SU-DHL-6 (cell line): Measurements from ENCODE around the gene SYNGR2.

Experiments used
- H2AFZ ChIP-seq: fragments of 200-600 bp; sonication (generic); 2 replicates; pipeline ENCODE4 v1.6.1; 2014; ENCODE audit warnings: low read depth, mild to moderate bottlenecking, moderate library complexity, mixed read lengths, antibody characterized with exemption, low read length; ENCODE audit not compliant: severe bottlenecking
- H3F3A ChIP-seq: fragments of 200-600 bp; shearing (Covaris generic); 2 replicates; pipeline ENCODE4 v1.6.0; 2016; ENCODE audit warnings: antibody characterized with exemption, mild to moderate bottlenecking; ENCODE audit not compliant: insufficient read depth
- H3K27ac ChIP-seq: fragments of 200-600 bp; sonication (generic); 2 replicates; pipeline ENCODE4 v1.5.1; 2016; ENCODE audit warnings: low read depth, mild to moderate bottlenecking, low read length, moderate library complexity, mixed read lengths
- H3K27me3 ChIP-seq: fragments of 200-600 bp; sonication (generic), shearing (Covaris generic); 2 replicates; pipeline ENCODE4 v1.6.0; 2014; ENCODE audit warnings: mild to moderate bottlenecking, low read length
- H3K36me3 ChIP-seq: fragments of 200-600 bp; sonication (generic); 2 replicates; pipeline ENCODE4 v1.6.1; 2014; ENCODE audit warnings: mild to moderate bottlenecking, low read length, mixed read lengths
- H3K4me2 ChIP-seq: fragments of 300-600, 200-600 bp; shearing (Covaris generic), sonication (generic); 2 replicates; pipeline ENCODE4 v1.6.0; 2014; ENCODE audit warnings: low read length, low read depth, mild to moderate bottlenecking; ENCODE audit not compliant: poor library complexity, severe bottlenecking
- H3K4me3 ChIP-seq: fragments of 200-600 bp; sonication (generic); 2 replicates; pipeline ENCODE4 v1.5.1; 2014; ENCODE audit warnings: antibody characterized with exemption, low read length, mild to moderate bottlenecking, mixed read lengths; ENCODE audit not compliant: insufficient read depth, poor library complexity, severe bottlenecking
- H3K79me2 ChIP-seq: fragments of 200-600 bp; sonication (generic); 2 replicates; pipeline ENCODE4 v1.6.1; 2014; ENCODE audit warnings: mild to moderate bottlenecking, low read length, moderate library complexity; ENCODE audit not compliant: insufficient read depth
- H3K9ac ChIP-seq: fragments of 200-600 bp; sonication (generic); 2 replicates; pipeline ENCODE4 v1.7.0; 2014; ENCODE audit warnings: mild to moderate bottlenecking, low read length
- H3K9me2 ChIP-seq: fragments of 200-600 bp; sonication (generic); replicated peaks from 2 replicates; pipeline ENCODE4 v1.6.1; 2014; ENCODE audit warnings: low read length; ENCODE audit not compliant: insufficient read depth
- H3K9me3 ChIP-seq: fragments of 200-600 bp; sonication (generic); 2 replicates; pipeline ENCODE4 v1.6.1; 2014; ENCODE audit warnings: low read length, mixed read lengths; ENCODE audit not compliant: insufficient read depth
- H4K20me1 ChIP-seq: fragments of 200-600 bp; sonication (generic); 2 replicates; pipeline ENCODE4 v1.6.1; 2014; ENCODE audit warnings: low read depth, mild to moderate bottlenecking, antibody characterized with exemption, low read length, moderate library complexity, mixed read lengths
- EZH2phosphoT487 ChIP-seq: fragments of 200-600 bp; sonication (generic), shearing (Covaris generic); conservative IDR thresholded peaks from 2 replicates; pipeline ENCODE4 v1.6.1; 2018; ENCODE audit warnings: mild to moderate bottlenecking, antibody characterized with exemption, low read length, moderate library complexity, mixed read lengths
- TF ChIP-seq, protein P1 (sequence below): fragments of 200-600 bp; sonication (generic); IDR thresholded peaks from one replicate; pipeline ENCODE4 v1.5.1; 2017; ENCODE audit warnings: antibody characterized with exemption, mild to moderate bottlenecking, low read length, moderate library complexity; ENCODE audit not compliant: insufficient read depth, poor library complexity, severe bottlenecking

SYNGR2 gene

GRCh38 chr17:78179372-78179771 is 11.0 kb downstream of the SYNGR2 start:
- Histone ChIP-seq H3K27ac (no peak overlapping the region), H3K4me3 (no peak overlapping the region), H3K36me3 (peaks cover 4% of the 10 kb centered on the region; the same call in 1 of the 2 replicates), H4K20me1 (no peaks in the 10 kb centered on the region), H3K79me2 (no peaks in the 10 kb centered on the region), H3K4me2 (no peak overlapping the region), H2AFZ (no peak overlapping the region), H3K9me3 (no peaks in the 10 kb centered on the region), H3F3A (peaks cover 32% of the 10 kb centered on the region), H3K9me2 (no peaks in the 10 kb centered on the region), H3K27me3 (no peaks in the 10 kb centered on the region), H3K9ac (no peak overlapping the region)
- no peak for TF ChIP-seq EZH2phosphoT487

DNA sequence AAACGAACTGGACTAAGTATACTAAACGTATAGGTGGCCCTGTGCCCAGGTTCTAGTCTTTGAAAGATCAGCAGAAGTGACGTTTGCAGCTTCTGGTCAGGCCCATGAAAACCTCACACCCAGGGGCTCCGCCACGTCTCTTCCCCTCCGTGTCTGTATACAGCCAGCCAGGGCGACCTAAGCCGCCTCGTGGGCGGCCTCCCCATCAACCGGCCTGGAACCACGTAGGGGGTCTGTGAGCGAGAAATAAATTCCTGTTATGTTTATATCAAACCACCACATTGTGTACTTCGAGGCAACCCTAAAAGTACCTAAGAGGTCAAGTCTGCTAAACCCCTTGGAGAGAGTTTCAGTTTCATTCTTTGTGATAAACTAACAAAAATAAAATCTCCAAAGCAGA is 11.7 kb downstream of the SYNGR2 start:
- Histone ChIP-seq H3K9ac (no peak overlapping the region), H3K9me3 (no peaks in the 10 kb centered on the region), H3K36me3 (peaks cover 4% of the 10 kb centered on the region; the same call in 1 of the 2 replicates), H3K4me2 (no peak overlapping the region), H4K20me1 (no peaks in the 10 kb centered on the region), H3K9me2 (no peaks in the 10 kb centered on the region), H3F3A (peaks cover 25% of the 10 kb centered on the region), H3K4me3 (no peak overlapping the region), H3K79me2 (peaks cover 2% of the 10 kb centered on the region; the same call in 1 of the 2 replicates), H3K27me3 (no peaks in the 10 kb centered on the region), H3K27ac (no peak overlapping the region), H2AFZ (no peak overlapping the region)
- TF ChIP-seq, protein P1, sequence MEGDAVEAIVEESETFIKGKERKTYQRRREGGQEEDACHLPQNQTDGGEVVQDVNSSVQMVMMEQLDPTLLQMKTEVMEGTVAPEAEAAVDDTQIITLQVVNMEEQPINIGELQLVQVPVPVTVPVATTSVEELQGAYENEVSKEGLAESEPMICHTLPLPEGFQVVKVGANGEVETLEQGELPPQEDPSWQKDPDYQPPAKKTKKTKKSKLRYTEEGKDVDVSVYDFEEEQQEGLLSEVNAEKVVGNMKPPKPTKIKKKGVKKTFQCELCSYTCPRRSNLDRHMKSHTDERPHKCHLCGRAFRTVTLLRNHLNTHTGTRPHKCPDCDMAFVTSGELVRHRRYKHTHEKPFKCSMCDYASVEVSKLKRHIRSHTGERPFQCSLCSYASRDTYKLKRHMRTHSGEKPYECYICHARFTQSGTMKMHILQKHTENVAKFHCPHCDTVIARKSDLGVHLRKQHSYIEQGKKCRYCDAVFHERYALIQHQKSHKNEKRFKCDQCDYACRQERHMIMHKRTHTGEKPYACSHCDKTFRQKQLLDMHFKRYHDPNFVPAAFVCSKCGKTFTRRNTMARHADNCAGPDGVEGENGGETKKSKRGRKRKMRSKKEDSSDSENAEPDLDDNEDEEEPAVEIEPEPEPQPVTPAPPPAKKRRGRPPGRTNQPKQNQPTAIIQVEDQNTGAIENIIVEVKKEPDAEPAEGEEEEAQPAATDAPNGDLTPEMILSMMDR, result no peak
- no peak for TF ChIP-seq EZH2phosphoT487

DNA sequence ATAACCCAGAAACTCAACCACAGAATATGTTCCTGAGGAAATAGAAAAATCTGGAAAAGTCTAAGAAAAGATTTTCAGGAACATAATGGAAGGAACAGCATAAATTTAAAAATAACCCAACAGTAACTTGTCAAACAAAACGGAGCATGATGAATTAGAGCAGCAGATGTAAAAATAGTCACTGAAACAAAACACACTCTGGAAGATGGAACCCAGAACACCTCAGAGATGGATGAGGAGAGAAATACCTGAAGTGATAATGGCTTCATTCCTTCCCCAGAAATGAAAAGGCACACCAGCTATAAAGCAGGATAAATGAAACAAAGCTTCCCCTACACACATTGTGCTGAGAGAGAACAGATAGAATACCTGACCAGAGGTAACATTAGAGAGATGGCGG is 12.1 kb downstream of the SYNGR2 start:
- H4K20me1 ChIP-seq, result no peaks in the 10 kb centered on the region
- no peak overlapping the region for H3K4me2 ChIP-seq
- peaks cover 7% of the 10 kb centered on the region for H3K79me2 ChIP-seq
- H3K36me3 ChIP-seq, result peaks cover 4% of the 10 kb centered on the region; the same call in 1 of the 2 replicates
- TF ChIP-seq, protein P1, result no peak
- no peak for TF ChIP-seq EZH2phosphoT487
- no peak overlapping the region for H3K4me3 ChIP-seq
- H2AFZ ChIP-seq, result no peak overlapping the region
- H3F3A ChIP-seq, result peaks cover 22% of the 10 kb centered on the region
- H3K9me2 ChIP-seq, result no peaks in the 10 kb centered on the region
- no peak overlapping the region for H3K9ac ChIP-seq
- H3K9me3 ChIP-seq, result no peaks in the 10 kb centered on the region
- H3K27me3 ChIP-seq, result no peaks in the 10 kb centered on the region
- no peak overlapping the region for H3K27ac ChIP-seq

DNA sequence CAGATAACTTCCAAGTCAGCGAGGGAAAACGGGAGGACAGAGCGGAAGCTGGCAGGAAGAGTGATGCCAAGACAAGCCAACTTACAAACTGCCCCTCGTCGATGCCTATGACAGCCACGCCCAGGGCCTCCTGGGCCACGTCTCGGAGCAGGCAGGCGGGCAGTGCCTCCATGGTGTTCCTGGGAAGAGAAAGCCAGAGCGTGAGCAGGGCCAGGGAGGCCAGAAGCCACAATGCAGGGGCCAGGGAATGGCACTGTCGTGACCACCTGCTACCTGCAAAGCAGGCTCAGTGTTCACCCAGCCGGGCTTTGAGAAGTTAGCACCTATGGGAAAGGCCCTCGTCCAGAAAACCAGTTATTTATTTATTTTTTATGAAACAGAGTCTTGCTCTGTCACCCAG is 14.1 kb downstream of the SYNGR2 start:
- H3K36me3 ChIP-seq, result peaks cover 4% of the 10 kb centered on the region; the same call in 1 of the 2 replicates
- H3K27ac ChIP-seq, result no peak overlapping the region
- H3F3A ChIP-seq, result 0 out of 2 replicates have a peak, but pooled peaks cover 17% of the 10 kb centered on the region
- H2AFZ ChIP-seq, result no peak overlapping the region
- no peak overlapping the region for H3K4me2 ChIP-seq
- no peaks in the 10 kb centered on the region; the same call in 1 of the 2 replicates for H4K20me1 ChIP-seq
- peaks cover 17% of the 10 kb centered on the region for H3K79me2 ChIP-seq
- no peak overlapping the region for H3K9ac ChIP-seq
- H3K4me3 ChIP-seq, result no peak overlapping the region
- H3K9me2 ChIP-seq, result no peaks in the 10 kb centered on the region
- H3K9me3 ChIP-seq, result no peaks in the 10 kb centered on the region
- no peak for TF ChIP-seq EZH2phosphoT487
- TF ChIP-seq, protein P1, result no peak
- H3K27me3 ChIP-seq, result no peaks in the 10 kb centered on the region
